Lower leg skin (tissue), 4 donors: ENCODE results near the gene CLCN3. TPM values are rescaled to one million over a fixed set of nuclear protein-coding genes. Genes with fewer than 3 reads are reported as not detected.
A peak's percentile ranks its signal among the peaks of the same experiment; 100 is the strongest.
"Not testable (repeated sequence)": the region's sequence is repeated elsewhere in the genome, so short reads cannot be mapped to it uniquely, and the experiment has no call there.

Source experiments
- DNase-seq, 2 donors: peaks; one replicate each; pipeline ENCODE4 v3.0.0-alpha.2; 2019; ENCODE audit warnings: low spot score in 2 of 2
- H3K4me3 ChIP-seq: fragments of 200-600 bp; sonication (generic); 2 replicates; pipeline ENCODE4 v1.5.1; 2017; ENCODE audit warnings: mild to moderate bottlenecking, low read depth; ENCODE audit not compliant: poor library complexity, severe bottlenecking
- CTCF ChIP-seq, 3 donors: fragments of 450-650 bp; IDR thresholded peaks; one replicate each; pipeline ENCODE4 v1.5.1; 2016; ENCODE audit warnings: antibody characterized with exemption in 3 of 3, mild to moderate bottlenecking in 3 of 3, moderate library complexity in 2 of 3
- POLR2A ChIP-seq, 2 donors: fragments of 450-650 bp; IDR thresholded peaks; one replicate each; pipeline ENCODE4 v1.6.1; 2016 to 2017; ENCODE audit warnings: antibody characterized with exemption in 2 of 2, mild to moderate bottlenecking in 1 of 2, moderate library complexity in 1 of 2
- WGBS, 2 donors: methylation state at CpG; one replicate each; pipeline ENCODE4 v1.1.5; 2018; 5-methylcytosine and 5-hydroxymethylcytosine counted together
- intact Hi-C: fragments of 100-400 bp; cut with DNase I; formaldehyde crosslinking; loops from one replicate; pipeline ENCODE4 v1.15.0; 2023; ENCODE audit warnings: low total_unique reads
- total RNA-seq, 4 donors: library from RNA; depleted of rRNA; stranded (reverse); fragments of >200 nt; gene quantifications; one replicate each; pipeline ENCODE4 v1.1.0, GENCODE V29; 2016

CLCN3 gene
- total RNA-seq: 10 to 100 TPM; 32.8 to 75.4 (median 57.8) TPM

DNA sequence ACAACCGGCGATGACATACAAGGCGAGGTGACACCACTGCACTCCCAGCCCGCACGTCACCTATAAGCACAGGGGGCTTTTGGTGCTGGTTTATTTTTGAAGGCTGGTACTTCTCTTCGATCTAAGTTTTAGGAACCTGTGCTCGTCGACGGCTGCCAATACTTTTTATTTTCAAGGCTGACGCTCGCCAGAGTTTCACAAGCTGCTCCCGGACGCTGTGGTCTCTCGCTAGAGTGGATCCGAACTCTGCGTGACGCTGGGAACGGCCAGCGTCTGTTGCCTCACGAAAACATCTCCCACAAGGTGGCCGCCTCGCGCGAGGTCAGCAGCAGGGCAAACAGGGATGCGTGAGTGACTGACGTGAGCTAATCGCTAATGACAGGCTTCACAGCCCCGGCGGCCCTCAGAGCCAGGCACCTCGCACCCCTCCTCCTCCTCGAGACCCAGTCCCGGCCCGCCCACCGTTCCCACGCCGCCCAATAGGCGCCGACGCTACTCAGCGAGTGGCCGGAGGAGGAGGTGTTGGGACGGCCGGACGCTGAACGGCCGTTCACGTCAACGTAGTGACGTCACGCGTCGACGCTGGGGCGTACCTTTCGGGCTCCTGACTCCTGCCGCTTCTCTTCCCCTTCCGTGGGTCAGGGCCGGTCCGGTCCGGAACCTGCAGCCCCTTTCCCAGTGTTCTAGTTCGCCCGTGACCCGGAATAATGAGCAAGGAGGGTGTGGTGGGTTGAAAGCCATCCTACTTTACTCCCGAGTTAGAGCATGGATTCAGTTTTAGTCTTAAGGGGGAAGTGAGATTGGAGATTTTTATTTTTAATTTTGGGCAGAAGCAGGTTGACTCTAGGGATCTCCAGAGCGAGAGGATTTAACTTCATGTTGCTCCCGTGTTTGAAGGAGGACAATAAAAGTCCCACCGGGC, at the start of gene CLCN3:
Gene CLCN3 (plus strand): TSS at position 621 of the 922 bp plus-strand sequence. CDS start 15,351 bp downstream, outside the sequence.
- intact Hi-C loops: loop anchor here (10.0 kb wide), 1 partner anchor 425 kb away; no protein-coding TSS in a partner anchor
- H3K4me3 ChIP-seq: peak within 1 kb of the TSS; percentile 52
- WGBS, 2 donors: 1% methylated on average over 44 to 54 of the region's 67 CpGs
- DNase-seq: peak; percentile 97 to 99
- peak in 1 of 2 donors; percentile 74 for TF ChIP-seq POLR2A (IDR thresholded peaks at IDR 0.05)
- TF ChIP-seq CTCF (IDR thresholded peaks at IDR 0.05): peak in 1 of 3 donors; percentile 18

GRCh38 chr4:169571012-169571411, 49.4 kb upstream of the CLCN3 start:
- WGBS, 2 donors: 91 to 98% methylated on average over 2 of the region's 3 CpGs
- DNase-seq, H3K4me3 ChIP-seq, intact Hi-C loops: not testable (repeated sequence)

- intact Hi-C loops: no loop called here
Measured at GRCh38 chr4:169571435-169571834, 48.9 kb upstream of the CLCN3 start.

DNA sequence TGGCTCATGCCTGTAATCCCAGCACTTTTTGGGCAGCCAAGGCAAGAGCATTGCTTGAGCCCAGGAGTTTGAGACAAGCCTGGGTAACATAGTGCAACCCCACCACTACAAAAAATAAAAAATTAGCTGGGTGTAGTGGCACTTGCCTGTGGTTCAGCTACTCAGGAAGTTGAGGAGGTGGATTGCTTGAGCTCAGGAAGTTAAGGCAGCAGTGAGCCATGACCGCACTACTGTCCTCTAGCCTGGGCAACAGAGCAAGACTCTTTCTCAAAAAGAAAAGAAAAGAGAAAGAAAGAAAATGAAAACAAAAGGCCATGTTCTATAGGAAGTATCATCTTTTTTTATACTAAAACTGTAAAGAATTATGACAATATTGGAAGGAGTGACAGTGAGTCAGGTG, 46.5 kb upstream of the CLCN3 start:
- 100% methylated on average over 1 of the region's 1 CpG for WGBS, 2 donors
- no peak for DNase-seq
- no peak overlapping the region for H3K4me3 ChIP-seq
- no peak for TF ChIP-seq POLR2A (IDR thresholded peaks at IDR 0.05)
- no peak for TF ChIP-seq CTCF (IDR thresholded peaks at IDR 0.05)
- intact Hi-C loops: no loop called here

More at GRCh38 chr4:169571435-169571834, 48.9 kb upstream of the CLCN3 start:
- no peak overlapping the region for H3K4me3 ChIP-seq
- DNase-seq: peak in 1 of 2 donors; percentile 18
- 50 to 72% methylated on average over 4 of the region's 4 CpGs for WGBS, 2 donors
- no peak for TF ChIP-seq POLR2A (IDR thresholded peaks at IDR 0.05)
- TF ChIP-seq CTCF (IDR thresholded peaks at IDR 0.05): no peak

- TF ChIP-seq POLR2A (IDR thresholded peaks at IDR 0.05) (no peak), CTCF (IDR thresholded peaks at IDR 0.05) (no peak)
- intact Hi-C loops: no loop called here
- H3K4me3 ChIP-seq: no peak overlapping the region
- DNase-seq: no peak
- 81 to 86% methylated on average over 2 of the region's 2 CpGs for WGBS, 2 donors
Measured at GRCh38 chr4:169582203-169582602, 38.2 kb upstream of the CLCN3 start.

- no peak for DNase-seq
- TF ChIP-seq CTCF (IDR thresholded peaks at IDR 0.05) (no peak), POLR2A (IDR thresholded peaks at IDR 0.05) (no peak)
- H3K4me3 ChIP-seq: no peak overlapping the region
- WGBS, 2 donors: 95 to 100% methylated on average over 3 of the region's 3 CpGs
- intact Hi-C loops: no loop called here
Measured at GRCh38 chr4:169582706-169583105, 37.7 kb upstream of the CLCN3 start.
